ENCODE results near the gene RAB10.
"Not testable (repeated sequence)": the region's sequence is repeated elsewhere in the genome, so short reads cannot be mapped to it uniquely, and the experiment has no call there.

Gene RAB10

GRCh38 chr2:26076001-26076587, 42.2 kb downstream of the RAB10 start:
- no peak for TF ChIP-seq CTCF (IDR thresholded peaks at IDR 0.05; ENCODE audit: low read depth, low read length)
- DNase-seq (ENCODE audit: extremely low read depth, low read depth) = no peak

GRCh38 chr2:26077291-26077690, 43.4 kb downstream of the RAB10 start:
- TF ChIP-seq CTCF (IDR thresholded peaks at IDR 0.05; ENCODE audit: low read depth, low read length) = no peak

GRCh38 chr2:26078939-26079338, 45.1 kb downstream of the RAB10 start:
- no peak for TF ChIP-seq CTCF (IDR thresholded peaks at IDR 0.05; ENCODE audit: low read depth, low read length)
- no peak for DNase-seq (ENCODE audit: extremely low read depth, low read depth)

More at GRCh38 chr2:26077291-26077690, 43.4 kb downstream of the RAB10 start:
- DNase-seq (ENCODE audit: extremely low read depth, low read depth) = no peak

GRCh38 chr2:26080356-26080755, 46.5 kb downstream of the RAB10 start:
- no peak for TF ChIP-seq CTCF (IDR thresholded peaks at IDR 0.05; ENCODE audit: low read depth, low read length)
- no peak for DNase-seq (ENCODE audit: extremely low read depth, low read depth)

GRCh38 chr2:26080925-26081324, 47.0 kb downstream of the RAB10 start:
- not testable (repeated sequence) for DNase-seq (ENCODE audit: extremely low read depth, low read depth)

GRCh38 chr2:26081556-26081955, 47.7 kb downstream of the RAB10 start:
- no peak for TF ChIP-seq CTCF (IDR thresholded peaks at IDR 0.05; ENCODE audit: low read depth, low read length)

GRCh38 chr2:26086155-26086637, 52.3 kb downstream of the RAB10 start:
- no peak for TF ChIP-seq CTCF (IDR thresholded peaks at IDR 0.05; ENCODE audit: low read depth, low read length)
- DNase-seq (ENCODE audit: extremely low read depth, low read depth) = no peak

More at GRCh38 chr2:26081556-26081955, 47.7 kb downstream of the RAB10 start:
- DNase-seq (ENCODE audit: extremely low read depth, low read depth) = no peak

GRCh38 chr2:26086779-26087178, 52.9 kb downstream of the RAB10 start:
- no peak for TF ChIP-seq CTCF (IDR thresholded peaks at IDR 0.05; ENCODE audit: low read depth, low read length)
- no peak for DNase-seq (ENCODE audit: extremely low read depth, low read depth)
